Stomach (tissue), 4 donors: ENCODE measurements around the gene ABCA6.

Source experiments
- CTCF ChIP-seq, 7 experiments: fragments of 450-650 bp in 4 of 7; fragments of 200-600 bp in 3 of 7; sonication (generic) in 3 of 7; IDR thresholded peaks; one replicate each; pipeline ENCODE4 v1.5.1; 2016 to 2019; ENCODE audit warnings: antibody characterized with exemption in 7 of 7, control low read depth in 2 of 7, mild to moderate bottlenecking in 1 of 7
- POLR2A ChIP-seq, 4 donors: fragments of 450-650 bp; IDR thresholded peaks; one replicate each; pipeline ENCODE4 v1.6.1; 2016; ENCODE audit warnings: antibody characterized with exemption in 4 of 4, control low read depth in 2 of 4, mild to moderate bottlenecking in 1 of 4, moderate library complexity in 1 of 4

- TF ChIP-seq CTCF (IDR thresholded peaks at IDR 0.05) (no peak), POLR2A (IDR thresholded peaks at IDR 0.05) (no peak)
Observed at GRCh38 chr17:69134112-69134511, 7.6 kb downstream of the ABCA6 start.
